Smooth muscle cell of the brain vasculature (primary cell): ENCODE results near the gene CNRIP1.

Experiments
- DNase-seq: peaks from one replicate; pipeline ENCODE4 v3.0.0-alpha.2; 2012; ENCODE audit warnings: low read depth, low spot score

CNRIP1 gene

DNA sequence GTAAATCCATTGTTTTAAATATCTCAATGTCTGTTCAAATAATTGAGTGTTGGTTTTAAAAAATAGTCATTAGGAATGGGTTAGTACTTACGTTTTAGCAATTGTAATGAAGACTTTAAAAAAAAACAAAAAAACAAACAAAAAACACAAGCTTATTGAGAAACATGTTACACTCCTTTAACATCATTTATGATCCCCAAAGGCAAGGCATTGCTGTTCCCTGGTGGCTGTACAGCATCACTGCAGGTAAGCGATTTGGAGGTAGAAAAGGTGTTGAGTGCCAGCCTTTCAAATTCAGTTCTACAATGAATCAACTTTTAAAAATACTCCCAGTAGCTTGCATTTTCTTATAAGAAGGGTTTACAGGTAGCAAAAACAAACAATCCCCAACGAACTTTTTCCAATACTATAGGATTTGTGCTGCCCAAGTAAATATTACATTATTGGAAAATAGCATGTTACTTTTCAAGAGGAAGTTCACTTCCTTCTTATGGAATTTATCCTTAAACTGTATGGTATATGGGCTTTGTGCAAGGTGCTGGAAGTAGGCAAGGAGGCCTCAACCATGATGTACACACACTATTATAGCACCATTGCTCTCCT lies 27.5 kb downstream of the CNRIP1 start:
- DNase-seq = no peak

DNA sequence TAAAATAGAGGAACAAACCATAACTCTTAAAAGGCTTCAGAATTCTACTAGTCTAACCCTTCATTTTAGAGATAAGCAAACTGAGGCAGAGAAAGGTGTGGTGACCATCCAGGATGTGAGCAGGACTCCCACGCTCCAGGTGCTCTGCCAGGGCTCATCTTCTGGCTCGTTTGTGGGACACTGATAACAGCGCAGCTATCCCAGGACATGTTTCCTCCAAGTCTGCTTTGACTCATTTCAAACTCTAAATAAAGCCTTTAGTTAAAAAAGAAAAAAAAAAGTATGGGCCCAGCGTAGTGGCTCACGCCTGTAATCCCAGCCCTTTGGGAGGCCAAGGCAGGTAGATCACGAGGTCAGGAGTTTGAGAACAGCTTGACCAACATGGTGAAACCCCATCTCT lies 28.4 kb downstream of the CNRIP1 start:
- no peak for DNase-seq

DNA sequence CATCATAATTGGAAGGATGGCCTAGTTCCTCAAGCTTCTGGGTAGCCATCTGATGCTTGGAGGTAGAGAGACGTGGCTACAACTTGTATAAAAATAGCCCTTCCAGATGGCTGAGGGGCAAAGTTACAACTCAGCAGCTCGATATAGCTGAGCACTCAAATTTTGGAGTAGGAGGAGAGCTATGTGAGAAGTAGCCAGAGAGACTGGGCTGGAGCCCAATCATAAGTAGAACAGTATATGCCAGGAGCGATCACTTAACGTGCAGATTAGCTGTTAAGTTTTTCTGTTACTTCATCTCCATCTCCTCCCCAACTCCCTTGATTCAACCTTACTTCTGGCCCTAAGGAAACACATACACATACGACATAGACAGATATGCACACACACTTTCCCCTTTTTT lies 28.8 kb downstream of the CNRIP1 start:
- no peak for DNase-seq

- DNase-seq = peak; percentile 2
These were observed 31.9 kb downstream of the CNRIP1 start for GRCh38 chr2:68287580-68288441.

- no peak for DNase-seq
These were observed 34.9 kb downstream of the CNRIP1 start for GRCh38 chr2:68284896-68285295.

DNA sequence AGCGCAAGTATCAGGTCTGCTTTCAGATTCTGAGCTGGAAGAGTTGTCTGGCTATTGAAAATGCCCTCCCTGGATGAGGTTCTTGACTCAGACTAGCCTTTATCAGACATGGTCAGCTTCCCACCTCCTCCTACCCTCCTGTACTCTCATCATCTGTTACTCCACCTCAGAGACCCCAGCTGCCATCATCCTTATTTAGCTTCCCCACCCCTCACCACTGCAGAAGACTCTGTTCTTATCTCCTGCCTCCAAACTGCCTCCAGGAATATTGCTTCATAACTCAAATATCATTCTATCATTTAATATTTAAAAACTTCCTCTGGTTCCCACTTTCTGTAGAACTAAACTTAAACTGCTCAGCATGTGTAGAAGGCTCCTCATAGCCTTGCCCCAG lies 36.3 kb downstream of the CNRIP1 start:
- no peak for DNase-seq

GRCh38 chr2:68282811-68283418 lies 36.8 kb downstream of the CNRIP1 start:
- DNase-seq = peak; percentile 4

- no peak for DNase-seq
These were observed 39.0 kb downstream of the CNRIP1 start for GRCh38 chr2:68280796-68281195.

DNA sequence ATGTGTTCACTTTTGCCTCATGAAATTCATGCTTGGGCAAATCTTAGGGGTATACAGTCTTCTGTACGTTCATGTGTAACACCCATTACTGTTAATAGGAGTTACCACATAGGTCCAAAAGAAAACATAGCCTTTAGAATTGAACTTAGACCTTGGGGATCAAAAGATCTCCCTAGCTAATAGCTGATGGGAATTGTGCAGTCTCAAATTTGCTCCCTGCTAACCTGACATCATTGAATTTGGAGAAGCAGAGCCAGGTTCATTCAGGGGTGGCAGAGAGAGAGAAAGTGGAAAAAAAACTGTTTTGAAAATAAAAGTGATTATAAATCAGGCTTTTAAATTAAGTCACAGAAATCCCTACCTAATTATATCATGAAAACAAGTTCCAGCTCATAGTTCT lies 39.4 kb downstream of the CNRIP1 start:
- no peak for DNase-seq

GRCh38 chr2:68279691-68280090 lies 40.1 kb downstream of the CNRIP1 start:
- no peak for DNase-seq

GRCh38 chr2:68278169-68278568 lies 41.6 kb downstream of the CNRIP1 start:
- no peak for DNase-seq

GRCh38 chr2:68274022-68274421 lies 45.7 kb downstream of the CNRIP1 start:
- DNase-seq = no peak

- DNase-seq = no peak
These were observed 47.3 kb downstream of the CNRIP1 start for GRCh38 chr2:68272246-68272994.

GRCh38 chr2:68266655-68267054 lies 53.1 kb downstream of the CNRIP1 start:
- DNase-seq = no peak

- DNase-seq = no peak
These were observed 56.1 kb downstream of the CNRIP1 start for GRCh38 chr2:68263632-68264031.

DNA sequence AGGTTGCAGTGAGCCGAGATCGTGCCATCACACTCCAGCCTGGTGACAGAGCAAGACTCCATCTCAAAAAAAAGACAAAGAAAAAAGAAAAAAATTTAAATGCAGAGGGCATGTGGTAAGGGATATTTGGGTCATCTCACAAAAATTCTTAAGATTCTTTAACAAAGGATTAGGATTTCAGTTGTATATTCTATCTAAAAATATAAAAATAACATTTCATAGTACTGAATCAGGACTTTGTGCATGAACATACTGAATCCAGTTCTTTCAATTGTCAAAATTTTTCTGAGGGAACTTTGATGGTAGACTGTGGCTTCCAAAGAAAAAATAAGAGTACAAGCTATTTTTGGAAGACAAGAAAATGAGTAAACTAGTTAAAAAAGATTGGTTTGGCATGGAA lies 60.9 kb downstream of the CNRIP1 start:
- DNase-seq = no peak

GRCh38 chr2:68256093-68256450 lies 63.7 kb downstream of the CNRIP1 start:
- no peak for DNase-seq

GRCh38 chr2:68253219-68254068 lies 66.3 kb downstream of the CNRIP1 start:
- no peak for DNase-seq

DNA sequence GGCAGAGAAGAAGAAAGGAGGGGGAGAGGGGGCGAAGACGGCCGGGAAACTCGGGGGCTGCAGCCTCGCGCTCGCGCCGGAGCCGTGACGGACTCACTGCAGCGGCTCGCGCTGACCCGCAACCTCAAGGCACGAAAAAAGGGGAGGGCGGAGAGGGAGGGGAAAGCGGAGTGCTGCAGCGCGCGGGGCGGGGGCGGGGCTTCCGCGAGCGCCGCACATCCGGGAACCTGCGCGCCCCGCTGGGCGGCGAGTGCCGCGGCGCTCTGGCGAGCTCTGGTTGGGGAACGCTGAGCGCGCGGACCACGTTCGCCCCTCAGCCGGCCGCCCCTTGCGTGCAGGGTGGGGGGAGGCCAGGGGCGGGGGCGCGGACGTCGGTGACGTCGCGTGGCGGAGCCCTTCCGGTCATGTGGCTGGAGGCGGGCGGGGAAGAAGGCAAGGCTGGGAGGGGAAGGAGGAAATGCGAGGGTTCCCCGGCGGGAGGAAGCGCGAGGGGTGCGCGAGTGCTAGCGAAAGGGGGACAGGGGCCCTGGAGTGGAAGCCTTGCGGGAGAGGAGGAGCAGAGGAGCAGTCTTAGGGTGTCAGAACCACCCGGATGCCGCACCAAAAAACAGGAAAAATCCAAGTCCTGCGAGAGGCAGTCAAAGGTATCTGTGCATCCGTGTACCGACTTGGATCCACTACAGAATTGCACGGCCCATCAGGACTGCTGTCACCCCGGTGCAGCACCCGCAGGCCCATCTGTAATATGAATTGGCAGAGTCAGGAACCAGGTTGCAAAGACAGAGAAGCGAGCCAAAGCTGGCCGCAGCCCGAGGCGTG lies 67.1 kb downstream of the CNRIP1 start, which contains the start of gene PPP3R1:
TSS of gene PPP3R1 (minus strand) at position 133 of the 819 bp plus-strand sequence. CDS start 405 bp downstream, outside the sequence.
- peak; percentile 88 for DNase-seq

GRCh38 chr2:68251855-68252399 lies 67.8 kb downstream of the CNRIP1 start:
- DNase-seq = no peak
